ENCODE measurements around the gene ECE2. TPM values are rescaled to one million over a fixed set of nuclear protein-coding genes. Genes with fewer than 3 reads are reported as not detected.

Gene ECE2
- not detected in 2 replicates for polyA plus RNA-seq (2011; rRNA removed)
- not detected in 2 replicates for polyA plus RNA-seq (2012; cell fraction: cytosol; rRNA removed)
- not detected in 2 replicates for polyA plus RNA-seq (2012; cell fraction: nucleus; rRNA removed)
- polyA plus RNA-seq (2017; fragmentation: RNase III; extraction: RNeasy Plus Mini Kit Qiagen cat#74134 plus additional on column Dnase treatment) = not detected in 3 replicates
- not detected in 2 replicates for polyA minus RNA-seq (2011; rRNA and poly(A)+ RNA removed)

DNA sequence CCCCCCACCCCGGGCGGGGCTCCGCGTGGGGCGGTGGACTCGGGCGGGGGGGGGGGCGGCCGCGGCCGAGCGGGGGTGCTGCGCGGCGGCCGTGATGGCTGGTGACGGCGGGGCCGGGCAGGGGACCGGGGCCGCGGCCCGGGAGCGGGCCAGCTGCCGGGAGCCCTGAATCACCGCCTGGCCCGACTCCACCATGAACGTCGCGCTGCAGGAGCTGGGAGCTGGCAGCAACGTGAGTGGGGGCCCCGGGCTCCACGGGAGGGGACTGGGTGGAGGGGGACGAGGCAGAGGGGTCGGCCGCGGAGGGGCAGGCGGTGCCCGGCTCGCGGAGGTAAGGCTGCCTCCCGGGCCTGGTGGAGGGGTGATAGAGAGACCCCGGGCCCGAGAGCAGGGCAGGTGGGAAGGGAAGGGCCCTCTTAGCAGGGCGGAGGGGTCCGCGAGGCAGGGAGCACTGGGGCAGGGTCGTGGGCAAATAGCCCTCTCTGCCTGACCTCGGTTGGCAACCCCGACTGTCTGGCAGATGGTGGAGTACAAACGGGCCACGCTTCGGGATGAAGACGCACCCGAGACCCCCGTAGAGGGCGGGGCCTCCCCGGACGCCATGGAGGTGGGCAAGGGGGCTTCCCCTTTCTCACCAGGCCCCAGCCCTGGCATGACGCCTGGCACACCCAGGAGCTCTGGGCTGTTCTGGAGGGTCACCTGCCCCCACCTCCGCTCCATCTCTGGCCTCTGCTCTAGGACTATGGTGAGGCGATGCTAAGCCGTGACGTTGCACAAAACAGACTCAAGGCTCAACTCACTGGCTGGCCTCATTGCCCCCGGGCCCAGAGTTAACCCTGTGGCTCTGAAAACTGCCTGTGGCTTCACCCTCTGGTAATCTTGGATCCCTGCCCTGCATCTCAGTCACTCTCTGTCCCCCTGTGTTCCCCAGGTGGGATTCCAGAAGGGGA is at the start of gene ECE2:
ECE2 (plus strand) TSS at position 62 of the 950 bp plus-strand sequence; CDS start at position 194, 132 bp downstream.
- no peaks in the 10 kb centered on the region for H3K4me1 ChIP-seq
- no peak within 1 kb of the TSS for H3K4me3 ChIP-seq
- H3K27ac ChIP-seq = no peak within 1 kb of the TSS
- ChIA-PET CTCF (no interaction called here), POLR2A (no interaction called here)
- DNase-seq (ENCODE audit: low read depth in 1 of 2, low spot score in 1 of 2) (no peak), FAIRE-seq (no peak), ATAC-seq (0 out of 6 replicates have a peak, but pooled peaks of 1 of the 2 experiments have one; percentile 21)
- no peaks in the 10 kb centered on the region for H3K9me3 ChIP-seq
- WGBS (ENCODE audit: missing lambda C conversion rate) = 67% methylated on average over 18 of the region's 65 CpGs
- H3K4me2 ChIP-seq = no peak within 1 kb of the TSS
- TF ChIP-seq ZSCAN20 (CRISPR knock-in tag; IDR thresholded peaks at IDR 0.05) (no peak), JUN (IDR thresholded peaks at IDR 0.05) (no peak), NPAS2 (CRISPR knock-in tag; IDR thresholded peaks at IDR 0.05; ENCODE audit: borderline replicate concordance) (no peak), PHF8 (IDR thresholded peaks at IDR 0.05; ENCODE audit: borderline replicate concordance, low read depth) (no peak), CHD2 (IDR thresholded peaks at IDR 0.05; ENCODE audit: low read length, partially characterized antibody) (no peak), NFE2L2 (conservative IDR thresholded peaks at IDR 0.05; ENCODE audit: low read length) (no peak), BHLHE40 (IDR thresholded peaks at IDR 0.05; ENCODE audit: low read depth, low read length) (no peak), FOSB (CRISPR knock-in tag; IDR thresholded peaks at IDR 0.05) (no peak), FOXS1 (CRISPR knock-in tag; IDR thresholded peaks at IDR 0.05) (no peak), POLR2AphosphoS2 (conservative IDR thresholded peaks at IDR 0.05; ENCODE audit: low read length) (no peak), RAD21 (conservative IDR thresholded peaks at IDR 0.05 in 1 of 2, IDR thresholded peaks at IDR 0.05 in 1 of 2) (no peak), POLR2A (IDR thresholded peaks at IDR 0.05; ENCODE audit: low read length) (no peak)
- TF ChIP-seq, protein P1, sequence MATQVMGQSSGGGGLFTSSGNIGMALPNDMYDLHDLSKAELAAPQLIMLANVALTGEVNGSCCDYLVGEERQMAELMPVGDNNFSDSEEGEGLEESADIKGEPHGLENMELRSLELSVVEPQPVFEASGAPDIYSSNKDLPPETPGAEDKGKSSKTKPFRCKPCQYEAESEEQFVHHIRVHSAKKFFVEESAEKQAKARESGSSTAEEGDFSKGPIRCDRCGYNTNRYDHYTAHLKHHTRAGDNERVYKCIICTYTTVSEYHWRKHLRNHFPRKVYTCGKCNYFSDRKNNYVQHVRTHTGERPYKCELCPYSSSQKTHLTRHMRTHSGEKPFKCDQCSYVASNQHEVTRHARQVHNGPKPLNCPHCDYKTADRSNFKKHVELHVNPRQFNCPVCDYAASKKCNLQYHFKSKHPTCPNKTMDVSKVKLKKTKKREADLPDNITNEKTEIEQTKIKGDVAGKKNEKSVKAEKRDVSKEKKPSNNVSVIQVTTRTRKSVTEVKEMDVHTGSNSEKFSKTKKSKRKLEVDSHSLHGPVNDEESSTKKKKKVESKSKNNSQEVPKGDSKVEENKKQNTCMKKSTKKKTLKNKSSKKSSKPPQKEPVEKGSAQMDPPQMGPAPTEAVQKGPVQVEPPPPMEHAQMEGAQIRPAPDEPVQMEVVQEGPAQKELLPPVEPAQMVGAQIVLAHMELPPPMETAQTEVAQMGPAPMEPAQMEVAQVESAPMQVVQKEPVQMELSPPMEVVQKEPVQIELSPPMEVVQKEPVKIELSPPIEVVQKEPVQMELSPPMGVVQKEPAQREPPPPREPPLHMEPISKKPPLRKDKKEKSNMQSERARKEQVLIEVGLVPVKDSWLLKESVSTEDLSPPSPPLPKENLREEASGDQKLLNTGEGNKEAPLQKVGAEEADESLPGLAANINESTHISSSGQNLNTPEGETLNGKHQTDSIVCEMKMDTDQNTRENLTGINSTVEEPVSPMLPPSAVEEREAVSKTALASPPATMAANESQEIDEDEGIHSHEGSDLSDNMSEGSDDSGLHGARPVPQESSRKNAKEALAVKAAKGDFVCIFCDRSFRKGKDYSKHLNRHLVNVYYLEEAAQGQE (IDR thresholded peaks at IDR 0.05) = no peak
- TF ChIP-seq, protein P2, sequence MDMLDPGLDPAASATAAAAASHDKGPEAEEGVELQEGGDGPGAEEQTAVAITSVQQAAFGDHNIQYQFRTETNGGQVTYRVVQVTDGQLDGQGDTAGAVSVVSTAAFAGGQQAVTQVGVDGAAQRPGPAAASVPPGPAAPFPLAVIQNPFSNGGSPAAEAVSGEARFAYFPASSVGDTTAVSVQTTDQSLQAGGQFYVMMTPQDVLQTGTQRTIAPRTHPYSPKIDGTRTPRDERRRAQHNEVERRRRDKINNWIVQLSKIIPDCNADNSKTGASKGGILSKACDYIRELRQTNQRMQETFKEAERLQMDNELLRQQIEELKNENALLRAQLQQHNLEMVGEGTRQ (IDR thresholded peaks at IDR 0.05) = no peak
- TF ChIP-seq, protein P3, sequence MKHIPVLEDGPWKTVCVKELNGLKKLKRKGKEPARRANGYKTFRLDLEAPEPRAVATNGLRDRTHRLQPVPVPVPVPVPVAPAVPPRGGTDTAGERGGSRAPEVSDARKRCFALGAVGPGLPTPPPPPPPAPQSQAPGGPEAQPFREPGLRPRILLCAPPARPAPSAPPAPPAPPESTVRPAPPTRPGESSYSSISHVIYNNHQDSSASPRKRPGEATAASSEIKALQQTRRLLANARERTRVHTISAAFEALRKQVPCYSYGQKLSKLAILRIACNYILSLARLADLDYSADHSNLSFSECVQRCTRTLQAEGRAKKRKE (CRISPR knock-in tag; IDR thresholded peaks at IDR 0.05; ENCODE audit: low read depth) = no peak

DNA sequence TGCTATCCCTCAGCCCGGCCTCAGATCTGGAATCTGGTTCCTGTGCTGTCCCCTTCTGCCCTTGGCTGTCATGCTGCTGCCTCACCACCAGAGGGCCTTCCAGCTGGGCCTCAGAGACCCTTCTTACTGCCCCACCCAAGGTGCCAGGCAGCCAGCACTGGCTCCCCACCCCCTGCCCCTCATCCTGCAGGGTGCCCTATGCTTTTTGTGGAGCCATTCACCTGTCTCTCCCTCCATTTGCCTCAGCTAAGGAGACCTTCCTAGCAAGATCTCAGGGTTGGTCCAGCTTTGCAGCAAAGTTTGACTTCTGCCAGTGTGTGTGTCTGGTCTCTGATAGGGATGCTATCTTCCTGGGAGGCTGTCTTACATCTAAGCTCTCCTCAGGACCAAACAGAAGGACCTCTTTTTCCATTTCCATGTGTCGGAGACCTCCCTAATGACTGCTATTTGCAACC is 48.3 kb upstream of the ECE2 start:
- Histone ChIP-seq H3K4me2 (no peak overlapping the region), H3K4me1 (no peaks in the 10 kb centered on the region), H3K4me3 (no peak overlapping the region), H3K27ac (no peak overlapping the region), H3K9me3 (no peaks in the 10 kb centered on the region)
- POLR2A ChIA-PET = interaction anchor here (1.0 kb wide), 1 partner anchor 42 kb away, joined by 3 read pairs; the partner anchor contains the start of gene ABCF3
- WGBS (ENCODE audit: missing lambda C conversion rate) = 27% methylated on average over 2 of the region's 2 CpGs
- DNase-seq (ENCODE audit: low read depth in 1 of 2, low spot score in 1 of 2) (peak; percentile 34 to 71), FAIRE-seq (no peak), ATAC-seq (peak in 1 of 2 experiments; percentile 72; a peak in 3 of 6 replicates)
- TF ChIP-seq, protein P4, sequence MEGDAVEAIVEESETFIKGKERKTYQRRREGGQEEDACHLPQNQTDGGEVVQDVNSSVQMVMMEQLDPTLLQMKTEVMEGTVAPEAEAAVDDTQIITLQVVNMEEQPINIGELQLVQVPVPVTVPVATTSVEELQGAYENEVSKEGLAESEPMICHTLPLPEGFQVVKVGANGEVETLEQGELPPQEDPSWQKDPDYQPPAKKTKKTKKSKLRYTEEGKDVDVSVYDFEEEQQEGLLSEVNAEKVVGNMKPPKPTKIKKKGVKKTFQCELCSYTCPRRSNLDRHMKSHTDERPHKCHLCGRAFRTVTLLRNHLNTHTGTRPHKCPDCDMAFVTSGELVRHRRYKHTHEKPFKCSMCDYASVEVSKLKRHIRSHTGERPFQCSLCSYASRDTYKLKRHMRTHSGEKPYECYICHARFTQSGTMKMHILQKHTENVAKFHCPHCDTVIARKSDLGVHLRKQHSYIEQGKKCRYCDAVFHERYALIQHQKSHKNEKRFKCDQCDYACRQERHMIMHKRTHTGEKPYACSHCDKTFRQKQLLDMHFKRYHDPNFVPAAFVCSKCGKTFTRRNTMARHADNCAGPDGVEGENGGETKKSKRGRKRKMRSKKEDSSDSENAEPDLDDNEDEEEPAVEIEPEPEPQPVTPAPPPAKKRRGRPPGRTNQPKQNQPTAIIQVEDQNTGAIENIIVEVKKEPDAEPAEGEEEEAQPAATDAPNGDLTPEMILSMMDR (IDR thresholded peaks at IDR 0.05) = peak; percentile 55
- TF ChIP-seq SMC3 (IDR thresholded peaks at IDR 0.05) (peak; percentile 49), RAD21 (conservative IDR thresholded peaks at IDR 0.05 in 1 of 2, IDR thresholded peaks at IDR 0.05 in 1 of 2) (peak in 1 of 2 experiments; percentile 44; a peak in 2 of 5 replicates)
- TF ChIP-seq, protein P5, sequence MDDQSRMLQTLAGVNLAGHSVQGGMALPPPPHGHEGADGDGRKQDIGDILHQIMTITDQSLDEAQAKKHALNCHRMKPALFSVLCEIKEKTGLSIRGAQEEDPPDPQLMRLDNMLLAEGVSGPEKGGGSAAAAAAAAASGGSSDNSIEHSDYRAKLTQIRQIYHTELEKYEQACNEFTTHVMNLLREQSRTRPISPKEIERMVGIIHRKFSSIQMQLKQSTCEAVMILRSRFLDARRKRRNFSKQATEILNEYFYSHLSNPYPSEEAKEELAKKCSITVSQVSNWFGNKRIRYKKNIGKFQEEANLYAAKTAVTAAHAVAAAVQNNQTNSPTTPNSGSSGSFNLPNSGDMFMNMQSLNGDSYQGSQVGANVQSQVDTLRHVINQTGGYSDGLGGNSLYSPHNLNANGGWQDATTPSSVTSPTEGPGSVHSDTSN (IDR thresholded peaks at IDR 0.05) = no peak
- CTCF ChIA-PET = interaction anchor here (0.6 to 5.5 kb wide), 27 partner anchors 9 to 82 kb away, joined by 3 to 44 read pairs (median 6); partner anchors contain the start of genes ALG3 and EEF1AKMT4

All from A549 (cell line).